SK-N-SH treated with all-trans-retinoic acid at 6 μM for 48 hours (cell line): Measurements from ENCODE around the gene SV2B.

ENCODE experiments used
- ATAC-seq: fragments of 200-7000 bp; cut with Tn5 transposase; 3 replicates; pipeline ENCODE4 v1.9.1; 2020; ENCODE audit warnings: mild to moderate bottlenecking, moderate library complexity
- ARNTL ChIP-seq: fragments of 450-650 bp; formaldehyde crosslinking; IDR thresholded peaks from 2 replicates; pipeline ENCODE4 v1.5.0; 2020; ENCODE audit warnings: low read depth, mild to moderate bottlenecking, moderate library complexity, borderline replicate concordance
- BACH2 ChIP-seq: fragments of 250-450 bp; sonication (Bioruptor Pico); IDR thresholded peaks from 2 replicates; pipeline ENCODE4 v1.9.0; 2021; ENCODE audit warnings: mild to moderate bottlenecking, borderline replicate concordance
- CSDC2 ChIP-seq: fragments of 250-450 bp; sonication (Bioruptor Pico); IDR thresholded peaks from 2 replicates; pipeline ENCODE4 v1.5.0; 2020; ENCODE audit warnings: mild to moderate bottlenecking, moderate library complexity
- ESRRG ChIP-seq: fragments of 250-450 bp; sonication (Bioruptor Pico); IDR thresholded peaks from 2 replicates; pipeline ENCODE4 v1.6.1; 2021; ENCODE audit warnings: mild to moderate bottlenecking
- GLIS3 ChIP-seq: fragments of 250-450 bp; sonication (Bioruptor Pico); IDR thresholded peaks from 2 replicates; pipeline ENCODE4 v1.5.0; 2020; ENCODE audit warnings: mild to moderate bottlenecking, moderate library complexity
- ISL1 ChIP-seq: fragments of 250-450 bp; sonication (Bioruptor Pico); IDR thresholded peaks from 2 replicates; pipeline ENCODE4 v2.1.2; 2022; ENCODE audit warnings: mild to moderate bottlenecking, moderate library complexity
- OSR1 ChIP-seq: fragments of 250-450 bp; sonication (Bioruptor Pico); IDR thresholded peaks from 2 replicates; pipeline ENCODE4 v1.8.0; 2022; ENCODE audit warnings: moderate library complexity, mild to moderate bottlenecking, inconsistent platforms
- PATZ1 ChIP-seq: fragments of 250-450 bp; sonication (Bioruptor Pico); IDR thresholded peaks from 2 replicates; pipeline ENCODE4 v1.8.0; 2020; ENCODE audit warnings: mild to moderate bottlenecking, moderate library complexity, borderline replicate concordance
- POU6F1 ChIP-seq: fragments of 250-450 bp; sonication (Bioruptor Pico); IDR thresholded peaks from 2 replicates; pipeline ENCODE4 v1.8.0; 2021; ENCODE audit warnings: low read depth, mild to moderate bottlenecking, moderate library complexity, borderline replicate concordance
- PPARA ChIP-seq: fragments of 250-450 bp; sonication (Bioruptor Pico); IDR thresholded peaks from 2 replicates; pipeline ENCODE4 v1.5.0; 2020; ENCODE audit warnings: mild to moderate bottlenecking, borderline replicate concordance
- RARB ChIP-seq: fragments of 250-450 bp; sonication (Bioruptor Pico); IDR thresholded peaks from 2 replicates; pipeline ENCODE4 v1.8.0; 2021; ENCODE audit warnings: mild to moderate bottlenecking, moderate library complexity
- TCF4 ChIP-seq: fragments of 250-450 bp; sonication (Bioruptor Pico); IDR thresholded peaks from 2 replicates; pipeline ENCODE4 v1.8.0; 2021; ENCODE audit warnings: mild to moderate bottlenecking, moderate library complexity, borderline replicate concordance
- TOX ChIP-seq: fragments of 250-450 bp; sonication (Bioruptor Pico); IDR thresholded peaks from 2 replicates; pipeline ENCODE4 v1.8.0; 2021; ENCODE audit warnings: mild to moderate bottlenecking, moderate library complexity, borderline replicate concordance
- TSHZ2 ChIP-seq: fragments of 250-450 bp; sonication (Bioruptor Pico); IDR thresholded peaks from 2 replicates; pipeline ENCODE4 v1.5.0; 2020; ENCODE audit warnings: mild to moderate bottlenecking, moderate library complexity
- ZC3H10 ChIP-seq: fragments of 250-450 bp; sonication (Bioruptor Pico); IDR thresholded peaks from 2 replicates; pipeline ENCODE4 v1.5.1; 2021; ENCODE audit warnings: mild to moderate bottlenecking, moderate library complexity
- ZFP3 ChIP-seq: fragments of 250-450 bp; sonication (Bioruptor Pico); IDR thresholded peaks from 2 replicates; pipeline ENCODE4 v1.5.0; 2020; ENCODE audit warnings: mild to moderate bottlenecking, moderate library complexity
- ZFP30 ChIP-seq: fragments of 450-650 bp; formaldehyde crosslinking; IDR thresholded peaks from 2 replicates; pipeline ENCODE4 v1.5.0; 2022; ENCODE audit warnings: mild to moderate bottlenecking, moderate library complexity
- ZNF8 ChIP-seq: fragments of 450-650 bp; formaldehyde crosslinking; IDR thresholded peaks from 2 replicates; pipeline ENCODE4 v1.5.0; 2020; ENCODE audit warnings: mild to moderate bottlenecking, moderate library complexity
- TF ChIP-seq, protein P1 (sequence below): fragments of 250-450 bp; sonication (Bioruptor Pico); IDR thresholded peaks from 2 replicates; pipeline ENCODE4 v1.5.1; 2020; ENCODE audit warnings: low read depth, mild to moderate bottlenecking, moderate library complexity
- TF ChIP-seq, protein P2 (sequence below): fragments of 250-450 bp; sonication (Bioruptor Pico); IDR thresholded peaks from 2 replicates; pipeline ENCODE4 v1.5.1; 2021; ENCODE audit warnings: mild to moderate bottlenecking, moderate library complexity

Gene SV2B

DNA sequence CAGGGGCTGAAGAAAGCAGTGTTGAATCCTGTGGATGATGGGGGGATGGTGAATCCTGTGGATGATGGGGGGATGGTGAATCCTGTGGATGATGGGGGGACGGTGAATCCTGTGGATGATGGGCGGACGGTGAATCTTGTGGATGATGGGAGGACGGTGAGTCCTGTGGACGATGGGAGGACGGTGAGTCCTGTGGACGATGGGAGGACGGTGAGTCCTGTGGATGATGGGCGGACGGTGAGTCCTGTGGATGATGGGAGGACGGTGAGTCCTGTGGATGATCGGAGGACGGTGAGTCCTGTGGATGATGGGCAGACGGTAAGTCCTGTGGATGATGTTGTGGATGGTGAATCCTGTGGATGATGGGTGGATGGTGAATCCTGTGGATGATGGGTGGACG, 170.7 kb downstream of the SV2B start (continued):
- TF ChIP-seq POU6F1 (CRISPR knock-in tag) (no peak), PPARA (CRISPR knock-in tag) (no peak), OSR1 (no peak), GLIS3 (CRISPR knock-in tag) (no peak), BACH2 (CRISPR knock-in tag) (no peak), ESRRG (CRISPR knock-in tag) (no peak), RARB (CRISPR knock-in tag) (no peak)
- TF ChIP-seq, protein P1, sequence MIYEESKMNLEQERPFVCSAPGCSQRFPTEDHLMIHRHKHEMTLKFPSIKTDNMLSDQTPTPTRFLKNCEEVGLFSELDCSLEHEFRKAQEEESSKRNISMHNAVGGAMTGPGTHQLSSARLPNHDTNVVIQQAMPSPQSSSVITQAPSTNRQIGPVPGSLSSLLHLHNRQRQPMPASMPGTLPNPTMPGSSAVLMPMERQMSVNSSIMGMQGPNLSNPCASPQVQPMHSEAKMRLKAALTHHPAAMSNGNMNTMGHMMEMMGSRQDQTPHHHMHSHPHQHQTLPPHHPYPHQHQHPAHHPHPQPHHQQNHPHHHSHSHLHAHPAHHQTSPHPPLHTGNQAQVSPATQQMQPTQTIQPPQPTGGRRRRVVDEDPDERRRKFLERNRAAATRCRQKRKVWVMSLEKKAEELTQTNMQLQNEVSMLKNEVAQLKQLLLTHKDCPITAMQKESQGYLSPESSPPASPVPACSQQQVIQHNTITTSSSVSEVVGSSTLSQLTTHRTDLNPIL: no peak

DNA sequence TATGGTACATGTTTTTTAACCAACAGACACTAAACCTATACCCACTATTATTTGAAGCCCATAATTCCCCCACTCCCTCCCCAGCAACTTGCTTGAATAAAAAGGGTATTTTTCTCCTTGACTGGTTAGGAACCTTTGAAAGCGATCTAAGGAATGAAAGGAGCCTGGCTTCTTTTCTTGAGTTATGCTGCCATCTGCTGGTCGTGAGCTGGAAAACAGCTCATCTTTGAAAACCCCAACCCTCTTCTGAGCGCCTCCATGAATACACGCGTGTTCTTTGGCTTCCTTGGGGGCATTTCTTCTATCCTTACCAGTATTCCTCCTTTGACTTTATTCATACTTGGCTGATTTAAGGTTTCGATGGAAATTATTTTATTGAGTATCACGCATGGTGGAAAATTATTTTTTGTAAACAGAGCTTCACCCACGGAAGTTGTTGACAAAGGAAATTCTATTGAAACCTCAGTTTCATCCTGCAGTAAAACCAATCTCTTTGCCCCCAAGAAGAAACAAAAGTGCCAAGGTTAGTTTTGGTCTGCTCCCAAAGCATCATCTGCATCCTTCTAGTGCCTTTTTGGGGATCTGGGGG, 171.6 kb downstream of the SV2B start:
- TF ChIP-seq TCF4 (CRISPR knock-in tag) (no peak), TOX (CRISPR knock-in tag) (no peak), OSR1 (no peak), ESRRG (CRISPR knock-in tag) (no peak), CSDC2 (no peak), ZFP3 (CRISPR knock-in tag) (no peak), PATZ1 (no peak), RARB (CRISPR knock-in tag) (no peak), POU6F1 (CRISPR knock-in tag) (no peak), ARNTL (CRISPR knock-in tag) (no peak), GLIS3 (CRISPR knock-in tag) (no peak), ISL1 (CRISPR knock-in tag) (no peak), PPARA (CRISPR knock-in tag) (no peak), ZC3H10 (no peak), ZFP30 (CRISPR knock-in tag) (no peak), TSHZ2 (CRISPR knock-in tag) (no peak), ZNF8 (CRISPR knock-in tag) (no peak)
- TF ChIP-seq, protein P2, sequence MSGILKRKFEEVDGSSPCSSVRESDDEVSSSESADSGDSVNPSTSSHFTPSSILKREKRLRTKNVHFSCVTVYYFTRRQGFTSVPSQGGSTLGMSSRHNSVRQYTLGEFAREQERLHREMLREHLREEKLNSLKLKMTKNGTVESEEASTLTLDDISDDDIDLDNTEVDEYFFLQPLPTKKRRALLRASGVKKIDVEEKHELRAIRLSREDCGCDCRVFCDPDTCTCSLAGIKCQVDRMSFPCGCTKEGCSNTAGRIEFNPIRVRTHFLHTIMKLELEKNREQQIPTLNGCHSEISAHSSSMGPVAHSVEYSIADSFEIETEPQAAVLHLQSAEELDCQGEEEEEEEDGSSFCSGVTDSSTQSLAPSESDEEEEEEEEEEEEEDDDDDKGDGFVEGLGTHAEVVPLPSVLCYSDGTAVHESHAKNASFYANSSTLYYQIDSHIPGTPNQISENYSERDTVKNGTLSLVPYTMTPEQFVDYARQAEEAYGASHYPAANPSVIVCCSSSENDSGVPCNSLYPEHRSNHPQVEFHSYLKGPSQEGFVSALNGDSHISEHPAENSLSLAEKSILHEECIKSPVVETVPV: no peak
- TF ChIP-seq, protein P1: no peak

More for the DNA sequence above, 171.6 kb downstream of the SV2B start:
- ATAC-seq: peak; percentile 93
